AG10803 (cell line): ENCODE data around the gene ABCC11.

Experiments used
- DNase-seq: peaks from one replicate; pipeline ENCODE4 v3.0.0; 2010; ENCODE audit warnings: low read depth
- H3K4me3 ChIP-seq: 2 replicates; pipeline ENCODE4 v1.5.1; 2011; ENCODE audit warnings: mild to moderate bottlenecking, low read length, control low read depth
- TF ChIP-seq, protein P1 (sequence below): conservative IDR thresholded peaks from 2 replicates; pipeline ENCODE4 v1.5.1; 2011; ENCODE audit warnings: mild to moderate bottlenecking, low read length, control low read depth, inconsistent platforms

The ABCC11 gene

DNA sequence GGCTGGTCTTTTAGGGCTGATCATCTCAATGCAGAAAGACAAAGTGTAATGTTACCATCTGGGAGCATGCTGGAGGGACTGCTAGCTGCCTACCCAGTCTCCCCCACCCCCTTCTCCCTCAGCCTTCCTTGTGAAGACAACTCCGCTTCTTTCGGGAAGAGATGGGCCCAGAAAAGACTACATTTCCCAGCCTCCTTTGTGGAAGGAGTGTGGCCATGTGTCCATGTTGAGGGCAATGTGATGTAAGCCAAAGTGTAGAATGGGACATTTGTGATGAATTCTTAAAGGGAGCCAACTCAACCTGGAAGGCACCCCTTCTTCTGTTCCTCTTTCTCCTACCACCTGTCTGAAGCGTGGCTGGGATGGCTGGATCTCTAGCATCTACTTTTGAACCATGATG lies 107.8 kb downstream of the ABCC11 start:
- no peak for DNase-seq
- TF ChIP-seq, protein P1, sequence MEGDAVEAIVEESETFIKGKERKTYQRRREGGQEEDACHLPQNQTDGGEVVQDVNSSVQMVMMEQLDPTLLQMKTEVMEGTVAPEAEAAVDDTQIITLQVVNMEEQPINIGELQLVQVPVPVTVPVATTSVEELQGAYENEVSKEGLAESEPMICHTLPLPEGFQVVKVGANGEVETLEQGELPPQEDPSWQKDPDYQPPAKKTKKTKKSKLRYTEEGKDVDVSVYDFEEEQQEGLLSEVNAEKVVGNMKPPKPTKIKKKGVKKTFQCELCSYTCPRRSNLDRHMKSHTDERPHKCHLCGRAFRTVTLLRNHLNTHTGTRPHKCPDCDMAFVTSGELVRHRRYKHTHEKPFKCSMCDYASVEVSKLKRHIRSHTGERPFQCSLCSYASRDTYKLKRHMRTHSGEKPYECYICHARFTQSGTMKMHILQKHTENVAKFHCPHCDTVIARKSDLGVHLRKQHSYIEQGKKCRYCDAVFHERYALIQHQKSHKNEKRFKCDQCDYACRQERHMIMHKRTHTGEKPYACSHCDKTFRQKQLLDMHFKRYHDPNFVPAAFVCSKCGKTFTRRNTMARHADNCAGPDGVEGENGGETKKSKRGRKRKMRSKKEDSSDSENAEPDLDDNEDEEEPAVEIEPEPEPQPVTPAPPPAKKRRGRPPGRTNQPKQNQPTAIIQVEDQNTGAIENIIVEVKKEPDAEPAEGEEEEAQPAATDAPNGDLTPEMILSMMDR: no peak
- no peak overlapping the region for H3K4me3 ChIP-seq

DNA sequence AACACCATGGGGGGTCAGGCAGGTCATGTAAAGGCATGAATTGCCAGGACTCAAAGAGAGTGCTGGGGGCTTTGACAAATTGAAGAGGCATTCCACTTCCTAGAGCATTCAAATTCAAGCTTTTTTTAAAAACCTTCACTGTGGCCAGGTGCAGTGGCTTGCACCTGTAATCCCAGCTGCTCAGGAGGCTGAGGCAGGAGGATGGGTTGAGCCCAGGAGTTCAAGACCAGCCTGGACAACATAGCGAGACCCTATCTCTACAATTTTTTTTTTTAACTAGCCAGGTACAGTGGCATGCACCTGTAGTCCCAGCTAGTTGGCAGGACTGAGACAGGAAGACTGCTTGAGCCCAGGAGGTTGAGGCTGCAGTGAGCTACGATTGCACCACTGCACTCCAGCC lies 108.8 kb downstream of the ABCC11 start:
- no peak for DNase-seq
- TF ChIP-seq, protein P1: no peak
- no peak overlapping the region for H3K4me3 ChIP-seq

DNA sequence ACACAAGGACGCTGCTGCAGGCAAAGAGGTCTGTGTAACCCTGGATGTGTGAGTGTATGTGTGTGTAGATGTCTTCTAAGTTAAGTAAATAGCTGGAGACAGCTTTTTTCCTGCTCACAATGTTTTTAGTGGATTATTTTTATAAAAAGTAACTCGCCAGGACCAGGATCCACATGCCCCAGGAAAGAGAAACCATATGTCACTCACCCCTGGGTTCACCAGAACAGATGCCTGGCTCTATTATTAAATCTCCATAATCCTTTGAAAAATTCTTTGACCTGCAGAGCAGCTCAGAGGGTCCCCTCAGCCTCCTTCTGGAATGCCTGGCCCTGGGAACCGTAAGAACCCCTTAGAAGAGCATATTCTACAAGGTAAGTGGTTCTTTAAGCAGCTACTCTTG lies 109.5 kb downstream of the ABCC11 start:
- TF ChIP-seq, protein P1: no peak
- no peak for DNase-seq
- H3K4me3 ChIP-seq: no peak overlapping the region

DNA sequence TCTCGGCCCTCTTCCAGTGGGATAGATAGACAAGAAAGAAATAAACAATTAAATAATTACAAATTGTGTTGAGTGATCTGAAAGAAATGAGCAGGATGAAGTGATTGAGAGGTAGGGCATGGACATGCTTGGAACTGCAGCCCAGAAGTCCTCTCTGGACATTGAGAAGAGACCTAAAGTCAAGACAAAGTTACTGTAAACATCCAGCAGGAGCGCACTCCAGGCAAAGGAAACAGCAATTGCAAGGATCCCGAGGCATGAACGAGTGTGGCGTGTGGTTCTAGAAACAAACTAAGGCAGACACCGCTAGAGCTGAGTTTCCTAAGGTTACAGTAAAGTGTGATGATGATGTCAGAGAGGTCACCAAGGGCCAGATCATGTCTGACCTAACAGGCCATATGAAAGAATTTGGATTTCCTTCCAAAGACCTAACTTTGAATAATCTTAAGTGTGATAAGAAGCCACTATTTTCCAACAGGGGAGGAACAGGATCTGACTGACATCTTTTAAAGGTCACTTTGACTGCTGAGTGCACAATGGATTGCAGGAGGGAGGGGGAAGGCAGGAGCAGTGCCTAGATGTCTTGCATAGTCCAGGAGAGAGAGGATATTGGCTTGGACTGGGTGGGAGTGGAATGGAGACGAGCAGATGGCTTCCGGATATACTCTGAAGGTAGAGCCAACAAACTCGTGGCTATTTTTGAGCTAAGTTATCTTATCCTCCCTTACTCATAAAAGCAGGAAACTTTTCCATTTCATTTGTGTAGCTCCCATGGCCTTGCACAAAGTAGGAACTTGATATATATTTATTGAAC lies 110.6 kb downstream of the ABCC11 start:
- DNase-seq: peak; percentile 19
- TF ChIP-seq, protein P1: no peak
- H3K4me3 ChIP-seq: no peak overlapping the region

DNA sequence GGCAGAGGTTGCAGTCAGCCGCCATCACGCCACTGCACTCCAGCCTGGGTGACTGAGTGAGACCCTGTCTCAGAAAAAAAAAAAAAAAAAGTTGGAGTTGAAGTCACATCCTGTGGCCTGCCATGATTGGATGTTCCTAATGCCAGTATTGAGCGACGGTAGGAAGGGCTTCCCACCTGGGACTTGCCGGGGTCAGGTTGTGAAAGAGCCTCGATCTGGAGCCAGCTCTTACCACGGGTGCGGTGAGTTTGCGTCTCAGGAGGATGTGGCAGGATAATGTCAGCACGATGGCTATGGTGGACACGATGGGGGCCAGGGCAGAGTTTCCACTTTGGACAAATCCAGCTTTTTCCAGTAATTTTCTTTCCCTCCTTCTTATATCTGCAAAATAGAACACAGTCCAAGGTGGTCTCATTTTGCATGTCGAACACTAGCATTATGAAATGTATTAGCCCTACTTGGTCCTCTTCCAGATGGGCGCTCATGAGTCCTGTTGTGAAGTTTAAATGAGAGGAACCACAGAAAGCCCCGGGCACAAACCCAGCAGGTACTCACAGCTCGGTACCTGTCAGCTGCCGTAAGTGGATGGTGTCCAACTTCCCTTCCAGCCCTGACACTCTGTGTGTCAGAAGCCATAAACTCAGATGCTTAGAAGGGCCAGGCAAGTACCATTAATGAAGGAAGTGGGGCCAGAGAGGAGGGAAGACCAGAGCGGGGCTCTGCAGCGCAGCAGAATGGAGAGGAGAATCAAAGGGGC lies 113.7 kb downstream of the ABCC11 start:
- DNase-seq: no peak
- H3K4me3 ChIP-seq: no peak overlapping the region
- TF ChIP-seq, protein P1: no peak

DNA sequence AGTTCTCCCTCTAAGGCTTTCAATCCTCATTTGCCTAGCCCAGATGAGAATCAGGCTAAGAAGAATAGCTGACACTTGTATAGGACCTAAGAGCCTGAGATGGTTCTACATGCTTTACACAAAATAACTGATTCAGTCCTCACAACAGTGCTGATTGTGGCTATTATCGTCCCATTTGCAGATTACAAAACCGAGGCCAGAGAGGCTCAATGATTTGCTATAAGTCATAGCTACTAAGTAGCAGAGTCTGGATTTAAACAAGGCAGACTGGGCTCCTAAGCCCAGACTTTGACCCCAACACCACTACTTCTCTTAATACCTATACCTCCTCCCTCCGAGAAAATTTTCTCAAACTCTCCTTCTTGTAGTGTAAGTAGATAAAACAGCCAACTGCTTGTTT lies 114.6 kb downstream of the ABCC11 start:
- TF ChIP-seq, protein P1: no peak
- no peak for DNase-seq
- H3K4me3 ChIP-seq: no peak overlapping the region
